8988T (cell line): ENCODE data around the gene POLR3E.
"Not testable (repeated sequence)": the region's sequence is repeated elsewhere in the genome, so short reads cannot be mapped to it uniquely, and the experiment has no call there.

Source experiments
- DNase-seq: peaks from one replicate; pipeline ENCODE4 v3.0.0; 2011

The POLR3E gene

GRCh38 chr16:22336581-22336980, 39.4 kb downstream of the POLR3E start:
- no peak for DNase-seq

DNA sequence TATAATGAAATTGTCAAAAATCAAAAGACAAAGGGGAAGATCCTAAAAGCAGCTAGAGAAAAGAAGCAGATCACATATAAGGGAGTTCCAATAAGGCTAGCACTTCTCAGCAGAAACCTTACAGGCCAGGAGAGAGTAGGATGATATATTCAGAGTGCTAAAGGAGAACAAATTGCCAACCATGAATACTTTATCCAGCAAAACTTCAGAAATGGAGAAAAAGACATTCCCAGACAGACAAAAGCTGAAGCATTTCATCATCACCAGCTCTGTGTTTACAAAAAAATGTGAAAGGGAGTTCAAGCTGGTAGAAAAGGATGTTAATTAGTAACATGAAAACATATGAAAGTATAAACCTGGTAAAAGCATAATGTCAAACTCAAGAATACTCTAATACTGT, 39.8 kb downstream of the POLR3E start:
- DNase-seq = no peak

DNA sequence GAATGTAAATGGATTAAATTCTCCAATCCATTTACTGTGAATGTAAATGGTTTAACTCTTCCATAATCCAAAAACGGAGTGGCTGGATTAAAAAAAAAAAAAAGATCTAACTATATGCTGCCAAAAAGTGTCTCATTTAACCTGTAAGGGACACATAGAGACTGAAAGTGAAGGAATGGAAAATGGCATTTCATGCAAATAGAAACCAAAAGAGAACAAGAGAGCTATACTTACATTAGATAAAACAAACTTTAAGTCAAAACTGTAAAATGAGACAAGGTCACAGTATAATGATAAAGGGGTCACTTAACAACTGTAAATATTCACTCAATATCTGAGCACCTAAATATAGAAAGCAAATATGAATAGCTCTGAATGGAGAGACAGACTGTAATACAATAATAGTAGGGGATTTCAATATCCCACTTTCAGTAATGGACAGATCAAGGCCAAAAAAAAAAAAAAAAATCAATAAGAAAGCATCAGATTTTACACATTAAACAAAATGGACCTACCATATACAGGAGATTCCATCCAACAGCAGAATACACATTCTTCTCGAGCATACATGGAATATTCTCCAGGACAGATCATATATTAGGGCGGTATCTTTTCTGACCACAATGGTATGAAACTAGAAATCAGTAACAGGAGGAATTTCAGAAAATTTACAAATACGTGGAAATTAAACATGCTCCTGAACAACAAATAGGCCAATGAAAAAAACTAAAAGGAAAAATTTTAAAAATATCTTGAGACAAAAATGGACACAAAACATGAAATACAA, 40.8 kb downstream of the POLR3E start:
- DNase-seq = no peak

DNA sequence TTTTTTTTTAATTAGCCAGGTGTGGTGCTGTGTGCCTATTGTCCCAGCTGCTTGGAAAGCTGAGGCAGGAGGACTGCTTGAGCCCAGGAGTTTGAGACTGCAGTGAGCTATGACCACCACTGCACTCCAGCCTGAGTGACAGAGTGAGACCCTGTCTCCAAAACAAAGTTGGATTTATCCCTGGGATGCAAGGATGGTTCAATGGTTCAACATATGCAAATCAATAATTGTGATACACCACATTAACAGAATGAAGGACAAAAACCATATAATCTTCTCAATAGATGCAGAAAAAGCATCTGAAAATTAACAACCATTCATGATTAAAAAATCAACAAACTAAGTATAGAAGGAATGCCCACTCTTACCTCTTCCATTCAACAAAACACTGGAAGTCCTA, 43.7 kb downstream of the POLR3E start:
- DNase-seq = no peak

- DNase-seq = no peak
These were observed 44.9 kb downstream of the POLR3E start for GRCh38 chr16:22342082-22342481.

DNA sequence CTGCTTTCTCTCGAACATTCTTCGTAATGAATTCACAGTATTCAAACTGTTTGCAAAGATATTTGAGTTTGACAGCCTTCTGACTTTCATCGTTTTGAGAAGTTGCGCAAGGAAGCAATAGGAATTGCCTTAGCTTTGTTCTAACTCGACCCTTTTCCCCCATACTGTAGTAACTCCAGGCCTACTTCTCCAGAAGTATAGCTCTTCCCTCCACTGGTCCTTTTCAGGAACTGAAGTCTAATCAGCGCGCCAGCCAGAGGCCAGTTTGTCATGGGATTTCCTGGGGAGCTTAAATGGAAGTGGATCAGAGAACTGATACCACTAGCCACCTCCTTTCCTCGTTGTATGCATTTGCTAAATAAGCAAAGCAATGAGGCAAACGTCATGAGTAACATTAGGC, 49.3 kb downstream of the POLR3E start:
- DNase-seq = no peak

- no peak for DNase-seq
These were observed 50.1 kb downstream of the POLR3E start for GRCh38 chr16:22347100-22347820.

- no peak for DNase-seq
These were observed 51.1 kb downstream of the POLR3E start for GRCh38 chr16:22348291-22348690.

- DNase-seq = not testable (repeated sequence)
These were observed 53.8 kb downstream of the POLR3E start for GRCh38 chr16:22351017-22351416.

DNA sequence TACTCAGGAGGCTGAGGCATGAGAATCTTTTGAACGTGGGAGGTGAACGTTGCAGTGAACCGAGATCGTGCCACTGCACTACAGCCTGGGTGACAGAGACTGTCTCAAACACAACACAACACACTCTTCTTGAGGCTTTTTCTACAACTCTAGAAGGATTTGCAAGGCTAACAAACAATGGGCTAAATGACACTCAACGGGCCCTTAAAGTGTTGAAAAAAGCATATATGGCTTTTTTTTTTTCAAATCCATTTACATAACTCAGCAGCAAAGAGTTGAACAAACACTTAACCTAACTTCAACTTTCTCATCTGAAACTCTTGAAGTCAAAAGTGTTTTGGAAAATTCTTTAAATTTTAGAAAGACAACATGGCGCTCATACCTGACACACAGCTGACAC, 54.9 kb downstream of the POLR3E start:
- DNase-seq = no peak

- no peak for DNase-seq
These were observed 55.5 kb downstream of the POLR3E start for GRCh38 chr16:22352723-22353122.

DNA sequence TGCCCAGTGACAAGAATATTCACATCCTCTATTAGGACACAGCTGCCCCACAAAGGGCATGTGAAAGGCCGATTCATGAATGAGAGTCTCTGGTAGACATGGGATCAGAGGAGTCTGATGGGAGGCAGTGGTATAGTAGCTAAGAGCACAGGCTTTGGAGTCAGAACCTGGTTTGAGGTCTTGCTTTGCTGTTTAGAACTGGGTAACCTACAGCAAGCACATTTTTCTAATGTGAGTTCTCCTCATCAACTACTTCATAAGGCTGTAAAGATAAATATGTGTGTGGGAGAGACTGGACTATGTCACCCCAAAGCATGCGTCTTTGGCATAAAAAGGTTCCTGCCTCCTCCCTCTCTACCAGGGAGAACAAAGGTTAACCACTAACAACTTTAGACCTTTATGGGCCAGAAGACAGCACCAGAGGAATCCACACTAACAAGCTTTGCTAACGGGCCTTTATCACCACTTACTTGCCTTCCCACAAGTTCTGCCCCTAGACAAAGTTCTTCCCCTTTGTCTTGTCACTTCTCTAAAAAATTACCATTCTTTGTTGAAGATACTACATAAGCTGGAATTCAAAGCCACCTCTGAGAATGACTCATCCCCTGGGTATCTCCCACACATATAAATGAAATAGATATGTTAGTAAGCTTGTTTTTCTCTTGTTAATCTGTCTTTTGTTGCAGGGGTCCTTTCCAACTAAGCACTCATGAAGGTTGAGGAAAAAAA, 56.1 kb downstream of the POLR3E start:
- DNase-seq = no peak

DNA sequence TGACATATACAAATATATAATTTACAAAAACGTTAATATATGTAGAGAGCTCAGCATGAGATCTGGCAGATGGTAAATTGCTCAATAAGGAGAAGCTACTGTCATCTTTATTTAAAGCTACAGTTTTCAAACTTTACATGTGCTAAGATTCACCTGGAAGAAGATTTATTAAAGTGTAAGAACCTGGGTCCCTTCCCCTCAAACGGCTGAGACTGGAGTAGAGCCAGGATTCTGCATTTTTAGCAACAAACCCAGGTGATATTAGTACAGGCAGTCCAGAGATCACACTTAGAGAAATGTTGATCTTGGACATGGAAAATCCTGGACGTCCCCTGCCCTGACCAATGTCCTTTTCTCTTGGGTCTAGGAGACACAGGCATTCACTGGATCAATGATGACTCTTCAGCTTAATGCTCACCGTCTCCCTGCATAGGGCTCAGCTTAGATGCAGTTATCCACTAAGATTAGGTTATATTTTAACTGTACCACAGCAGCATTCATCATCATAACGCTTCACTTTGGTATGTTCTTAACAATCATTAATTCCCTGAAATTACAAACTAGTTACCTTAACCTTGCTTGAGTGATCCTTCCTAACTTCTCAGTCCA, 56.8 kb downstream of the POLR3E start:
- DNase-seq = no peak

- DNase-seq = no peak
These were observed 58.3 kb downstream of the POLR3E start for GRCh38 chr16:22355487-22355908.

GRCh38 chr16:22356930-22357634, 59.9 kb downstream of the POLR3E start:
- DNase-seq = no peak

GRCh38 chr16:22357635-22357971, 60.4 kb downstream of the POLR3E start:
- no peak for DNase-seq

GRCh38 chr16:22358000-22358399, 60.8 kb downstream of the POLR3E start:
- no peak for DNase-seq

GRCh38 chr16:22359679-22360078, 62.5 kb downstream of the POLR3E start:
- DNase-seq = no peak

DNA sequence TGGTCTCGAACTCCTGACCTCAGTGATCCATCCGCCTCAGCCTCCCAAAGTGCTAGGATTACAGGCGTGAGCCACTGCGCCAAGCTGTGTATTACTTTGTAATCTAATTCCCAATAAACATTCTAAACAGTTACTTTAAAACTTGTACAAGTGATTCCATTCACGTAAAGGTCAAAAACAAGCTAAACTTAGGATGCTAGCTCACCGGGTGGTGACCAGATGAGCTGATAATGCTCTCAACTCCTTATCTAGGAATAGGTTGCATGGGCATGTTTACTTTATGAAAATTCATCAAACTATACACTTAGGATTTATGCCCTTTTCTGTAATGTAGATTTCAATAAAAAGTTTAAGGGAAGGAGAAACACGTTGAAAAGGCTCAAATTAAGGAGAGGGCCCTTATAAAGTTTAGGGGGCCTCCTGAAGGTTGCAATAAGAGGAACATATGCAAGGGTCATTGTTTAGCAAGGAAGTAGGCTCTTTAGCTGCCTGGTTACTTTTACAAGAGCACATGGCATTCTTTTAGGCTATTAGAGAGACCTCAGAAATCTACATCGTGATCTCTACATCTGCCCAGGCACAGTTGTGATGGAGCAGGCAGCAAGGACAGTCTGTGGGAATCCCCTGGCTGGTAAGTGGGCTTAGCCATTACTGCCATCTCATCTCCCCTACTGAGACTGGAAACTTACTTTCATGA, 63.9 kb downstream of the POLR3E start:
- DNase-seq = no peak

DNA sequence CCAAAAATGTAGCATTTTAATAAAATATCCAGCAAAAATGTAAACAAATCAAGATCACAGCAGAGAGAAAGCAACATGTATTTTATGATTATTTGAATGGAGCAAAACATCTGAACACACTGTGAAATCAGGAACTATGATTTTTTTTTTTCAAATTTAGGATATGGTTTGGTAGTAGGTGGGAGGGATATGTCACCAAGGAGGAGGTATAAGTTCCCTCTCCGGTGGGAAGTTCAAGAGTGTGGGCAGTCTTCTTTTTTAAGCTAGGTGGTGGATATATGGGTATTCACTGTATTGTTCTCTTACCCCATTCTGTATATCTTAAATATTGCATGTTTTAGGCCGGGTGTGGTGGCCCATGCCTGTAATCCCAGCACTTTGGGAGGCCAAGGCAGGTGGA, 67.0 kb downstream of the POLR3E start:
- no peak for DNase-seq

GRCh38 chr16:22366371-22366770, 69.2 kb downstream of the POLR3E start:
- no peak for DNase-seq

GRCh38 chr16:22366889-22367288, 69.7 kb downstream of the POLR3E start:
- DNase-seq = no peak
